Fibroblast of mammary gland (primary cell): Measurements from ENCODE around the gene CBLN3.

Source experiments
- DNase-seq: peaks from one replicate; pipeline ENCODE4 v3.0.0-alpha.2; 2010; ENCODE audit warnings: low read depth
- H3K4me3 ChIP-seq: 2 replicates; pipeline ENCODE4 v1.5.1; 2011; ENCODE audit warnings: low read depth, mild to moderate bottlenecking, low read length, moderate library complexity; ENCODE audit not compliant: control insufficient read depth
- TF ChIP-seq, protein P1 (sequence below): conservative IDR thresholded peaks from 2 replicates; pipeline ENCODE4 v1.5.1; 2011; ENCODE audit warnings: low read depth, low read length, inconsistent platforms; ENCODE audit not compliant: control insufficient read depth, insufficient read depth

Gene CBLN3

DNA sequence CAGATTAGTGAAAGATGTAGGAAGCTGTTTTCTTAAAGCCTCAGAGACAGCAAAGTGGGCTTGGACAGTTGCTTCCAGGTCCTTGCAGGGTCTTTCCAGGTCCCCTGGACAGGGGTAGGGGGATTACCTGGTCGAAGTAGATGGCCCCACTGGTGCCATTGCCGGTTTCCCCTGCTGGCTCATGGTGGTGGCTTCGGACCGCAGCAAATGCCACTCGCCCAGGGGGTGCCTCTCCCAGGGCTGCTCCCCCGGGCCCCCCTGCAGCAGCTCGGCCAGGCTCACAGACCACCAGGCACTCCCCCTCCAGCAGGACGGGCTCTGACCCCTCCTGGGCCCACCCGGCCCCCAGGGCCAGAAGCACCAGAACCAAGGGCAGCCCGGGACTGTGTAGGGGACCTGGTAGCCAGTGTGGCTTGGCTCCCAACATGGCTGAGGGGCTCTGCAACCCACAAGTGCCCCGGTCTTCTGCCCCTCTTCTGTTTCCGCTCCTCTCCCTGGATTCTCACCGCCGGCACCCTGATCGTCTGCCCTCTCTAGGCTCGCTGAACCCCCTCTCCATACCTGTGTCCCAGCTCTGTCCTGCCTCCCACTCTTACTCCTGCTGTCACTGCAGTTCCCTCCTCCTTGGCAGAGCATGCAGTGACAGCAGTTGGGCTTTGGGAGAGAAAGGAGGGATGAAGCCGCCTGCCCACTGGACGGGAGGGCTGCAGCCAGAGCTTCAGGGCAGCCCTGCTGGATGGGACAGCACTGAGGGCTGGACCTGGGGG lies 657 bp downstream of the CBLN3 start:
- H3K4me3 ChIP-seq = no peak overlapping the region
- DNase-seq = no peak
- TF ChIP-seq, protein P1, sequence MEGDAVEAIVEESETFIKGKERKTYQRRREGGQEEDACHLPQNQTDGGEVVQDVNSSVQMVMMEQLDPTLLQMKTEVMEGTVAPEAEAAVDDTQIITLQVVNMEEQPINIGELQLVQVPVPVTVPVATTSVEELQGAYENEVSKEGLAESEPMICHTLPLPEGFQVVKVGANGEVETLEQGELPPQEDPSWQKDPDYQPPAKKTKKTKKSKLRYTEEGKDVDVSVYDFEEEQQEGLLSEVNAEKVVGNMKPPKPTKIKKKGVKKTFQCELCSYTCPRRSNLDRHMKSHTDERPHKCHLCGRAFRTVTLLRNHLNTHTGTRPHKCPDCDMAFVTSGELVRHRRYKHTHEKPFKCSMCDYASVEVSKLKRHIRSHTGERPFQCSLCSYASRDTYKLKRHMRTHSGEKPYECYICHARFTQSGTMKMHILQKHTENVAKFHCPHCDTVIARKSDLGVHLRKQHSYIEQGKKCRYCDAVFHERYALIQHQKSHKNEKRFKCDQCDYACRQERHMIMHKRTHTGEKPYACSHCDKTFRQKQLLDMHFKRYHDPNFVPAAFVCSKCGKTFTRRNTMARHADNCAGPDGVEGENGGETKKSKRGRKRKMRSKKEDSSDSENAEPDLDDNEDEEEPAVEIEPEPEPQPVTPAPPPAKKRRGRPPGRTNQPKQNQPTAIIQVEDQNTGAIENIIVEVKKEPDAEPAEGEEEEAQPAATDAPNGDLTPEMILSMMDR = no peak

DNA sequence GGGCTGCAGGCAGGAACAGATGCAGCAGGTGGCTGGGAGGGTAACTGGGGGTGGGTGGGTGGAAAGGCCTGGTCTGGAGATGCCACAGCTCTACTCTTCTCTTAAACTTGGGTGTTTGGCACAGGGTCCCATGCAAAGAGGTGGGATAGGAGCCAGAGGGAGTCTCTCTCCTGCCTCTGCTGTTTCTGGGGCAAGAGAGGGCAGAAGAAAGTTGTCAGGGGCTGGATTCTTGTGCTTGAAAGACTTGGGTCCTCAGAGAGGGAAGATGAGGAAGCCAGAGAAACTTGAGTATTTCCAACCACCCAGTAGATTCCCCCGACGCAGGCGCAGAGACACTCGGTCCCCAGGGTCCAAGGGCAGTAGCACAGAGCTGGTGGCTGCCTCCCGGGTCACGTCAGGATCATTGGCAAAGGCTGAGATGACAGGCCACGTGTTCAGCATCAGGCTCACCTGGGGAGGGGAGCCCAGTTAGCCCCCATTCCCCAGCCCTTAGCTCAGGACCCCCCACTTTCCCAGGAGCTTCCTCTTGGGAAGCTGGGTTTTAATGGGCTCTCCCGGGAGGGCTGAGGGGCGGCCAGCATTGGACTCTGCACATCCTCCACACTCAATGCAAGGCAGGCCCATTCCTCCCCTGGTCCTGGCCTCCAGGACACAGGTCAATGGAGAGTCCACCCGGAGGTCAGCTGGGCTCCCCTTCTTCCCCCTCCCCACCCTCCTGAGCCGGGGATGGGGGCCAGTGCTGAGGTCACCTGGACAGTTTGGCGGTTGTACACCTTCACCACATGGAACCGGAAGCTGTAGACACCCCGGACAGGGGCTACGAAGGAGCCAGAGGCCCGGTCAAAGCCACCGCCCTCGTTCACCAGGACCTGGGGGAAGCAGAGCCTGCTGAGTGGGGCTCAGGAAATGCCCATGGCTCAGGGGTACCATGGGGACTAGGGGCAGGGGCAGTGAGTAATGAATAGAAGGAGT lies 1.6 kb downstream of the CBLN3 start:
- no peak overlapping the region for H3K4me3 ChIP-seq
- TF ChIP-seq, protein P1 = no peak
- no peak for DNase-seq

DNA sequence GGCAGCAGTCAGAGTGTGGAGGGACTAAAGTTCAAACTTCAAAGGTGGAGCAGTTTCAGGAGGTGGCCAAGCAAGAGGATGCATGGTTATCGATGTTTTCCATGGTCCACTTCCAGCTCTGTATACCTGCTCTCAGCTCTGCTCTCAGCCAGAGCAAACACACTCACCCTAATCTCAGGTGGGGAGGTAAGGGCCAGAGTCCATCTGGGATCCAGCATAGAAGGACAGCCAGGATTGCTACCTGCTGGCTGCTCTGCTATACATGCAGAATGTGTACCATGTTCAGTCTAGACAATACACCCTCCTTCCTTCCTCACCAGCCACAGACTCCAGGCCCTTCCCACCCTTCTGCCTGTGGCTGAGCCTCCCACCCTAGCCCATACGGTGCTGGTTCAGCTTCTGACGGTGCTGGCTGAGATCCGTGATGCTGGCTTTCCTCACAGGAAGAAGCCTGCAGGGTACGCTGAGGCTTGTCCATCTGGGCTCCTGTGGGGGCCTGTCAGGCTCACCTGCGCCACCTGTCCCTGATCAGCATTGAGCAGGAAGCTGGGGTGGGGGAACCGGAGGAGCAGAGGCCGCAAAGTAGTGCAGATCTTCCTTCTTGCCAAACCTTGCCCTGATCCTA lies 2.4 kb downstream of the CBLN3 start:
- DNase-seq = no peak
- no peak overlapping the region for H3K4me3 ChIP-seq
- TF ChIP-seq, protein P1 = no peak

DNA sequence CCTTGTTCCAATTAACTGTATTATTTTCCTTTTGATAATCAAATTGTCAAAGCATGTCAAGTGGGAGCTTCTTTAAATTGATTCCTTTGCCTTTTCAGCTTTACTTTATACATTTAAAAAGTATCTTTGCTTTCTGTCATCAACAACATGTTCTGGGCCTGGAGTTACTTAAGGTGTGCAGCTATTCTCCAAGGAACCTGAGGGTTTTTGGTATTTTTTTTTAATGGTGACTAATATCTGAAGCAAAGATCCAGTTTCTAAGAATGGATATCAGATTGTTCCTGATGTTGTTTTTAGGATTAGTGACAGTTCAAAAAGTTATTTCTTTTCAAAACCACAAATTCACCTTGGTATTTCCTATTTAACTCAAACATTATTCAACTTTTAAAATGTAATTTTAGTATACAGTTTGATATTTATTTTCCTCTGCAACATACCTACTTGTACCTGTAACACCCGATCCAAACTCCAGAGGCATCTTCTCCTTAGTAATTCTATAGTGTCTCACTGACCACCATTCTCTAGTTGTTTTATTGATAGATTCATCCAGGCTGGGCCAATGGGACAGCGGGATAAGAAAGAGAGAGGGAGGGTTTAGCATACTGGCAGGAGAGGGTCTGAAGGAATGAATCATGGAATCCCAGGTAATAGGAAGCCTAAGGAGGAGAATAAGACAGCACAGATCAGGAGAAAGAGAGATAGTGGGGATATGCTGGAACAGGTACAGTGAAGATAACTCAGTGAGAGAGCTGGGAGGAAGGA lies 3.1 kb downstream of the CBLN3 start:
- no peak for DNase-seq
- TF ChIP-seq, protein P1 = no peak
- no peak overlapping the region for H3K4me3 ChIP-seq

GRCh38 chr14:24425704-24426103 lies 3.8 kb downstream of the CBLN3 start:
- DNase-seq = peak; percentile 90
- TF ChIP-seq, protein P1 = no peak
- no peak overlapping the region for H3K4me3 ChIP-seq
